Skeletal muscle tissue (tissue), 4 donors: ENCODE results near the gene EIF2S3. TPM values are rescaled to one million over a fixed set of nuclear protein-coding genes. Genes with fewer than 3 reads are reported as not detected.
A peak's percentile ranks its signal among the peaks of the same experiment; 100 is the strongest.

Experiments
- H3K27ac ChIP-seq: one replicate; pipeline ENCODE4 v1.7.0; 2013; ENCODE audit warnings: mild to moderate bottlenecking, low read depth, low read length, inconsistent platforms
- H3K27me3 ChIP-seq, 3 donors: one replicate each; pipeline ENCODE4 v1.7.0; 2013; ENCODE audit warnings: low read length in 3 of 3; ENCODE audit not compliant: control insufficient read depth in 3 of 3, insufficient read depth in 3 of 3
- H3K36me3 ChIP-seq, 3 donors: one replicate each; pipeline ENCODE4 v1.7.0; 2013; ENCODE audit warnings: low read length in 3 of 3; ENCODE audit not compliant: control insufficient read depth in 3 of 3, insufficient read depth in 3 of 3
- H3K4me1 ChIP-seq, 3 donors: one replicate each; pipeline ENCODE4 v1.7.0; 2013; ENCODE audit warnings: low read length in 3 of 3, mild to moderate bottlenecking in 3 of 3; ENCODE audit not compliant: control insufficient read depth in 3 of 3, insufficient read depth in 3 of 3
- H3K4me3 ChIP-seq, 3 donors: one replicate each; pipeline ENCODE4 v1.7.0; 2013; ENCODE audit warnings: low read length in 3 of 3
- H3K9ac ChIP-seq, 3 donors: one replicate each; pipeline ENCODE4 v1.7.0; 2013; ENCODE audit warnings: low read length in 3 of 3, mild to moderate bottlenecking in 3 of 3, moderate library complexity in 2 of 3, low read depth in 1 of 3
- H3K9me3 ChIP-seq, 3 donors: one replicate each; pipeline ENCODE4 v1.7.0; 2013; ENCODE audit warnings: low read length in 3 of 3; ENCODE audit not compliant: control insufficient read depth in 3 of 3
- total RNA-seq: library from RNA; depleted of rRNA; stranded (reverse); fragments of >200 nt; gene quantifications from one replicate; pipeline ENCODE4 v1.2.3, GENCODE V29; 2014
- donor health status: Osteomylitis.

Gene EIF2S3
- total RNA-seq, 1 donor from 2014 or later, result 189 TPM

DNA sequence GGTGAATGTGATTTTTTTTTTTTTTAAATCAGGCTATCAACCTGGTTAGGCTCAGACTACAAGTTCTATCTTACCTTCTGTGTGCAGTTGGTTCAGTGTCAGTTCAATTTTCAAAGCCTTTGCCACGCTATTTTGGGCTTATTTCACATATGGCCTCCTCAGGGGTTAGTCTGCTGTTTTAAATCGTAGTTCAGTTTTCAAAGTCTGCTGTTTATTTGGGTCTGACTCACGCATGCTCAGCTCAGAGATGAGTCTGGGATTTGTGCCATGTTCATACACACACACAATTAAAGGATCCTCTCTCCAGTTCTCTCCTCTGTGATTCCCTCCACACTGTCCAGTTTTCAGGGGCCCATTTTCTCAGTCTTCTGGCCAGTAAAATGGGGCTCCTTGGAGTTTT is 62.5 kb downstream of the EIF2S3 start:
- Histone ChIP-seq H3K9me3 (no peaks in the 10 kb centered on the region), H3K4me3 (peak overlapping the region in 1 of 3 donors; percentile 35), H3K27me3 (no peaks in the 10 kb centered on the region), H3K9ac (peak overlapping the region; percentile 34 to 51 (median 50)), H3K36me3 (no peaks in the 10 kb centered on the region), H3K27ac (no peak overlapping the region), H3K4me1 (peaks cover 0 to 3% (median 3%) of the 10 kb centered on the region in 3 donors)

DNA sequence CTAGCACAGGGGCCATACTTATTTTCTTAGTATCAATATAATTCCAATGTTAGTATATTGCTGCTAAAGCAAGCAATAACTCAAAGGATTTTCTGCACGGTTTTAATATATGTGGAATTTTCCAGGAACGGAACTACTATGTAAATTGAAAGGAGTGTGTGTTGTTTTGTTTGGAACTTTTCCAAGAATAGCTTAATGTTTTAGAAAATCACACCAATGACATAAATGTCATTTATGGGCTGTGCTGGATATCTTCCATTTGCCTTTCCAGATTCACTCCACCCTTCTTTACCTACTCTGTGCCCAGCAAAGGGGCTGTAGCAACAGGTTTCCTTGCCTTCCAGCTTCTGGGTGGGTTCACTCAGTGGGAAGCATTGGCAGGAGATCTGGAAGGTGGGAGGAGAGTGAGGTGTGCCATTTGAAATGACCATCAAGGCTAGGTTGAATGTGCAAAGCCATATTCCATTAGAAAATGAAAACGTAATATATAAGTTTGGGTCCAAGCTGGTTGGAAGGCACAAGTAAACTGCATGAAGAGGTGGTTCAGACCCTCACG is 69.6 kb downstream of the EIF2S3 start:
- Histone ChIP-seq H3K27me3 (no peaks in the 10 kb centered on the region), H3K9ac (no peak overlapping the region), H3K27ac (no peak overlapping the region), H3K36me3 (no peaks in the 10 kb centered on the region), H3K9me3 (no peaks in the 10 kb centered on the region), H3K4me3 (no peak overlapping the region), H3K4me1 (peaks cover 4 to 7% (median 6%) of the 10 kb centered on the region in 3 donors)

GRCh38 chrX:24125028-24125612 is 70.4 kb downstream of the EIF2S3 start:
- Histone ChIP-seq H3K27ac (no peak overlapping the region), H3K27me3 (no peaks in the 10 kb centered on the region), H3K9ac (peak overlapping the region in 1 of 3 donors; percentile 43), H3K9me3 (no peaks in the 10 kb centered on the region), H3K4me1 (peaks cover 4 to 7% (median 6%) of the 10 kb centered on the region in 3 donors), H3K4me3 (peak overlapping the region in 1 of 3 donors; percentile 14), H3K36me3 (no peaks in the 10 kb centered on the region)

Other genes starting within 250 kb of the EIF2S3 start
- gene APOO, start 147.0 kb upstream of the EIF2S3 start, total RNA-seq, result 13.0 TPM
- gene CXorf58, start 146.9 kb upstream of the EIF2S3 start, total RNA-seq, result not detected
- gene KLHL15, start 27.8 kb upstream of the EIF2S3 start, total RNA-seq, result 16.2 TPM
- 29.7 TPM for gene ZFX, start 94.8 kb downstream of the EIF2S3 start, total RNA-seq